HG02759 (cell line): Measurements from ENCODE around the gene KHDC1L.
"Not testable (repeated sequence)": the region's sequence is repeated elsewhere in the genome, so short reads cannot be mapped to it uniquely, and the experiment has no call there.

Source experiments
- ATAC-seq: cut with Tn5 transposase; IDR thresholded peaks from one replicate; pipeline ENCODE4 v1.9.1; 2021; ENCODE audit warnings: mild to moderate bottlenecking, moderate library complexity; ENCODE audit not compliant: unreplicated experiment

Gene KHDC1L, protein sequence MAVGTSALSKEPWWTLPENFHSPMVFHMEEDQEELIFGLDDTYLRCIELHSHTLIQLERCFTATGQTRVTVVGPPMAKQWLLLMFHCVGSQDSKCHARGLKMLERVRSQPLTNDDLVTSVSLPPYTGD

GRCh38 chr6:73225396-73225795 is at the start of gene KHDC1L:
Gene KHDC1L (minus strand): TSS chr6:73225496. CDS start chr6:73225408, 88 bp downstream.
- no peak for ATAC-seq

GRCh38 chr6:73269296-73269695 is 44.0 kb upstream of the KHDC1L start:
- ATAC-seq = not testable (repeated sequence)

- ATAC-seq = not testable (repeated sequence)
Observed at GRCh38 chr6:73268896-73269295, 43.6 kb upstream of the KHDC1L start.

GRCh38 chr6:73264446-73264845 is 39.1 kb upstream of the KHDC1L start:
- ATAC-seq = no peak

DNA sequence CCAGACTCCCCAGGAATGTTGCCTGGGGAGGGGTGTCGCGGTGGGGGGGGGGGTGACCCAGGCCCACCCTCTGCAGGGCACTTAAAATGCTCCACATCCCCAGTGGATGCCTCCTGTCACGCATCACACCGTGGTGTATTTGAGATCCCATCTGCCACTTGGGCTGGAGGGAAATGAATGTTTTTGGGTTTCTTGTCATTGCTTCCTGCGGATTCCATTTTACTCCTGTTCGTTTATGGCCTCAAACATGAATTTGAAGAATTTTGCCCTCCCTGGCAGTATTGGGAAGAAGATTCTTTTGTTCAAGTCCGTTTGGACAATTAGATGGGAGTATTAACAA is 38.2 kb upstream of the KHDC1L start:
- ATAC-seq = peak; percentile 4

DNA sequence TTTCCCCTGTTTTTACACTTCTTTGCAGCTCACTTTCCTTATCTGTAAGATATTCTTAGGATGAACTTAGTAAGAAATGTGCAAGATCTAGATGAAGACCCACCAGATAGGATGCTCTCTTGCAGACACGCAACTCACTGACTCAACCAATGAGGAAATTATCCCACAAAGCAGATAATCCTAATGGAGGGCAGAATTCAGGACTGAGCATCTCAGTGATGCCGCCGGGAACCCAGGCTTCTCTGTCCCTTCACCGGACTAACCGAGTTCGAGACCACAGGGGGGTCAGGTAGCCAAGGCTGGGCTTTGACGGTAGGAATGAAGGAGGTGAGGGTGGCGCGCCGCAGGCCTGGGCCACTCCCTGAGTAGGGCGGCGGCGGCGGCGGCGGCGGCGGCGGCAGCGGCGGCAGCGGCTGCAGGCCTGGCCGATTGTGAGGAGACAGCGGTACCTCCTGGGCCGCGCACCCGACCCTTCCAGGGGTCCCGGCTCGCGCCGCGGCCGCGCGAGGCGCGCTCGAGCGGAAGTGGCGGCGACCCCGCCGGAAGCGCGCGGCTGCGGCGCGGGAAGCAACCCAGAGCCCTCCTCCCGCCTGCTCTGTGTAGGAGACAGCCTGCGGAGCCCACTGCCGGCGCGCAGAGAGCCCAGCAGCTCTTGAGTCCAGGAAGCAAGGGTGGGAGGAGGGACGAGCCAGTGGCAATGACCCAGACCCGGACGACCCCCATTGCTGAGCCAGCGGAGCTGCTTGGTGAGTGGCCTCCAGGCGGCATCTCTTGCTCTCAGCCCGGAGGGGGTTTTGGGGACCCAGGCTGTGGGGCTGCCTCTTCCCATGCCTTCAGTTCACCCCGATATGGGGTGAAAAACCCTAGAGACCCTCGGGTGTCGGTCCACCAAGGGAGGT is 37.6 kb upstream of the KHDC1L start, which contains the start of gene KHDC1:
TSS of gene KHDC1 (minus strand) at position 526 of the 899 bp plus-strand sequence. CDS start 20,679 bp downstream, outside the sequence.
- ATAC-seq = peak; percentile 95

GRCh38 chr6:73258721-73259120 is 33.4 kb upstream of the KHDC1L start:
- no peak for ATAC-seq

- not testable (repeated sequence) for ATAC-seq
Observed at GRCh38 chr6:73254323-73254722, 29.0 kb upstream of the KHDC1L start.

GRCh38 chr6:73252703-73253102 is 27.4 kb upstream of the KHDC1L start:
- no peak for ATAC-seq

DNA sequence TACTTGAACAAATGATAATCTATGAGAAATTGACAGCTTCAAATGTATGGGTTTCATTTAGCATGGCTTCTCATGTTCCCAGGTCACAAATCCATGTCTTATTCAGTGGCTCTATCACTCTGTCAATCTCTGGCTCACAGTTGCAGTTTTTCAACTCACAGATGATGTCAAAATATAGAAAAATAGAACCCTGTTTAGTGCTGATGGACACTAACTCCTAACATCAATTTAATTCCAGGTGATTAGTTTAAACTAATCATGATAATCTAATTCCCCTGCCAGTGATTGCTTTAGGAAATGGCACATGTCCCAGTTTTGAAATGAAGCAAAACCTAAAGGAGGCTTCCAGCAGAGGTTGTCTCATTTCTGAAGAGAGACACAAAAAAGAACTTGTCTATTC is 24.7 kb upstream of the KHDC1L start:
- ATAC-seq = no peak

- no peak for ATAC-seq
Observed at GRCh38 chr6:73248192-73248903, 23.1 kb upstream of the KHDC1L start.

DNA sequence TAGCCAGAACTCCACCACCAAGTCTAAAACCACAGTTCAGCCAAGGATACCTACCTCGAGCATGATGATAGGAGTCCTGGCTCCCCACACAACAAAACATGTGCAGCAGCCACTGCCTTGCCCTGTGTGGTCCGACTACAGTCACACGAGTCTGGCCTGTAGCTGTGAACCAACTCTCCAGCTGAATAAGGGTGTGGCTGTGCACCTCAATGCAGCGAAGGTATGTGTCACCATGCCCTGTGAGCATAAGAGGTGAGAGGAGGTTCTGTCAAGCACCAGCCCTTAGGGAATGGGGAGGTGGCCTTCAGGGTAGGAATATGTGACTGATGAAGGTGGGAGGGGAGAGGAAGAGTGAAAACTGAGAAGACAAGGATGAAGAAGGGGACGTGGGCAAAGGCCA is 16.7 kb upstream of the KHDC1L start:
- no peak for ATAC-seq

DNA sequence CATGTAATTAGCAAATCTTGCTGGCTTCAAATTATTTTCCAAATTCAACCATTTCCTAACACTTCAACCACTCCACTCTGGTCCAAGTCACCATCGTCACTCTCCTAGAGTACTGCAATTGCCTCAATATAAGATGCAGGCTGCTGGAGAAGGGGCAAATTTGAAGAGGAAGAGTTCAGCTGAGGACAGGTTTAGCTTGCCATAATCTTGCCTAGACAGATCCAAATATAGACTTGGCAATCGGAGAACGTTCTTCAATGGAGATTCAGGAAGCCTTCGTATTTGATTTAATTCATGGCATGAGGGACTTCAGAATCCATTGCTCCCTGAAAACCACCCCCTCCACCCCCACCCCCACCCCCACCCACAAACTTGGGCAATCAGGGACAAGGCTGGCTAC is 15.4 kb upstream of the KHDC1L start:
- ATAC-seq = no peak

DNA sequence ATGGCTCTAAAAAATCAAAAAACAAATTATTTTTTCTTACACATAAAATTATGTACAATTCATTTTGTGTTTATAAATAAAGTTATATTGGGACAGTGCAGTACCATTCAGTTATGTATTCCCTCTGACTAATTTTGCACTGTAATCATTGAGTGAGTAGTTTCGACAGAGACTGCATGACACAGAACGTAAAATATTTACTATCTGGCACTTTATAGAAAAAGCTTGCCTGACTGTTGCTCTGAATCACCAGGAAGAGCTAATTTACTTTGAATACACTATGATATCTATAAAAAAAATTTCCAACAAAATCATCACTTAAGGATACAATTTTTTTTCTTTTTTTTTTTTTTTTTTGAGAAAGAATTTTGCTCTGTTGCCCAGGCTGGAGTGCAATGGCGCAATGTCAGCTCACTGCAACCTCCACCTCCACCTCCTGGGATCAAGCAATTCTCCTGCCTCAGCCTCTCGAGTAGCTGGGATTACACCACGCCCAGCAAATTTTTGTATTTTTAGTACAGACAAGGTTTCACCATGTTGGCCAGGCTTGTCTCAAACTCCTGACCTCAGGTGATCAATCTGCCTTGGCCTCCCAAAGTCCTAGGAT is 11.0 kb upstream of the KHDC1L start:
- ATAC-seq = no peak

- ATAC-seq = no peak
Observed at GRCh38 chr6:73234733-73235132, 9.4 kb upstream of the KHDC1L start.

DNA sequence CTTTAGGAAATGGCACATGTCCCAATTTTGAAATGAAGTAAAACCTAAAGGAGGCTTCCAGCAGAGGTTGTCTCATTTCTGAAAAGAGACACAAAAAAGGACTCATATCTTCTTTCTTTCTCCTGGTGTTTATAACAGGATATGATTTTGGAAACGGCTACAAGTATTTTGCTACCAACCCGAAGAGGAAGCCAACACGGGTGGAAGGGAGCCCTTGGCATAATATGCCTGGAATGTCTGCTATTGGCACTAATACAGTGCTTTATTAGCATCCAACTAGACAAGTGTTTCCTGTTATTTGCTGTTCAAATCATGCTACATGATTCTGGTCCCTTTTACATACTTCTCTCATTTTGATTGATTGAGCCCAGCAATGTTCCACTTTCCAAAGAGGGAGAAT is 8.7 kb upstream of the KHDC1L start:
- ATAC-seq = not testable (repeated sequence)

DNA sequence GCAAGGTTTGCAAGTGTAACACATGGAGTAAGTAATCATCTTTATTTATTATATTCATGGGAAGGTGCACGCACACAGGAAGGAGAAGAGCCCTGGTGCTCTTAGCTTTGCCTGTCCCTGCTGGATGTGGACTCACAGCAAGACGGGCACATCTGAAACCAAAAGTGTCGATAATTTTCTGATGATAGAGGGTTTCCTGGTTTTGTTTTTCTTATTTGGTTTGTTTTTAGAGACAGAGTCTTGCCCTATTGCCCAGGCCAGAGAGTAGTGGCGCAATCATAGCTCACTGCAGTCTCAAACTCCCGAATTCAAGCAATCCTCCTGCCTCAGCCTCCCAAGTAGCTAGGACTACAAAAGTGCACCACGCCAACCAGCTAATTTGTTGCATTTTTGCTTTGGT is 7.8 kb upstream of the KHDC1L start:
- ATAC-seq = no peak

- peak; percentile 75 for ATAC-seq
Observed at GRCh38 chr6:73231986-73232391, 6.7 kb upstream of the KHDC1L start.

- no peak for ATAC-seq
Observed at GRCh38 chr6:73227606-73228255, 2.4 kb upstream of the KHDC1L start.

- ATAC-seq = no peak
Observed at GRCh38 chr6:73216859-73217258, 8.4 kb downstream of the KHDC1L start.

GRCh38 chr6:73209117-73209516 is 16.2 kb downstream of the KHDC1L start:
- no peak for ATAC-seq
